Kidney (tissue), 14 donors: ENCODE data around the gene IQCK. TPM values are rescaled to one million over a fixed set of nuclear protein-coding genes. Genes with fewer than 3 reads are reported as not detected.

Source experiments
- DNase-seq, 5 donors: peaks; one replicate each; pipeline ENCODE4 v3.0.0-alpha.2; 2013 to 2020
- FAIRE-seq: peaks from 2 replicates; lab custom pipeline; 2012; peaks lifted over from hg19 to GRCh38; lab: Jason Lieb, UNC
- H3K27ac ChIP-seq, 2 donors: one replicate each; pipeline ENCODE4 v1.7.0; 2013; ENCODE audit warnings: low read depth in 2 of 2, low read length in 2 of 2, inconsistent platforms in 1 of 2
- H3K27me3 ChIP-seq: one replicate; pipeline ENCODE4 v1.7.1; 2013; ENCODE audit warnings: low read length, inconsistent platforms; ENCODE audit not compliant: control insufficient read depth, insufficient read depth
- H3K36me3 ChIP-seq, 3 donors: one replicate each; pipeline versions ENCODE4 v1.7.0 to v1.7.1; 2013; ENCODE audit warnings: low read length in 3 of 3, control low read depth in 1 of 3, inconsistent platforms in 1 of 3; ENCODE audit not compliant: insufficient read depth in 3 of 3, control insufficient read depth in 2 of 3
- H3K4me1 ChIP-seq, 3 donors: one replicate each; pipeline versions ENCODE4 v1.7.0 to v1.7.1; 2013; ENCODE audit warnings: low read length in 3 of 3, inconsistent platforms in 1 of 3, low read depth in 1 of 3; ENCODE audit not compliant: control insufficient read depth in 2 of 3, insufficient read depth in 2 of 3
- H3K4me3 ChIP-seq, 3 donors: one replicate each; pipeline versions ENCODE4 v1.7.0 to v1.8.1; 2013; ENCODE audit warnings: low read length in 3 of 3, control low read depth in 1 of 3, inconsistent platforms in 1 of 3
- H3K9ac ChIP-seq, 3 donors: one replicate each; pipeline versions ENCODE4 v1.7.0 to v1.7.1; 2013; ENCODE audit warnings: low read length in 3 of 3, control low read depth in 1 of 3, inconsistent platforms in 1 of 3
- H3K9me3 ChIP-seq, 3 donors: one replicate each; pipeline versions ENCODE4 v1.7.0 to v1.7.1; 2013; ENCODE audit warnings: low read length in 3 of 3, control low read depth in 1 of 3, inconsistent platforms in 1 of 3; ENCODE audit not compliant: control insufficient read depth in 2 of 3, insufficient read depth in 1 of 3
- intact Hi-C: fragments of 100-400 bp; cut with DNase I; formaldehyde crosslinking; loops from one replicate; pipeline ENCODE4 v1.11.1; 2022
- polyA plus RNA-seq: library from polyadenylated mRNA; stranded (reverse); fragments of 350-450 nt; fragmentation: Illumina TruSeq; extraction: RNeasy Lipid Tissue Mini Kit (QIAGEN cat#74804); gene quantifications from one replicate; pipeline ENCODE4 v1.2.3, GENCODE V29; 2014; ENCODE audit warnings: low read depth, low replicate concordance; ENCODE audit not compliant: insufficient read depth
- total RNA-seq: library from RNA; stranded (reverse); fragmentation: NEBNext Ultra II Directional; extraction: Animal tissue kit (Norgen Biotek cat#: 25700); gene quantifications from one replicate; pipeline ENCODE4 v1.2.1, GENCODE V29; 2021
- TF ChIP-seq, protein P1 (sequence below): IDR thresholded peaks from 3 replicates; pipeline ENCODE4 v1.5.1; 2012; ENCODE audit warnings: mild to moderate bottlenecking, moderate library complexity, borderline replicate concordance; ENCODE audit not compliant: insufficient read depth; ENCODE audit errors: extremely low read depth
- donor health status: control.
- donor health status: control.
- donor health status: control.
- donor health status: control.
- donor health status: control.
- donor health status: DM: yes; HTN: yes; CAD: no.
- donor health status: Normal renal cell carcinoma (clear cell type).

Gene IQCK
- total and polyA plus RNA-seq, 2 donors from 2014 or later = 35.4 to 38.1 TPM

GRCh38 chr16:19753815-19754643 is 36.0 kb downstream of the IQCK start:
- TF ChIP-seq, protein P1, sequence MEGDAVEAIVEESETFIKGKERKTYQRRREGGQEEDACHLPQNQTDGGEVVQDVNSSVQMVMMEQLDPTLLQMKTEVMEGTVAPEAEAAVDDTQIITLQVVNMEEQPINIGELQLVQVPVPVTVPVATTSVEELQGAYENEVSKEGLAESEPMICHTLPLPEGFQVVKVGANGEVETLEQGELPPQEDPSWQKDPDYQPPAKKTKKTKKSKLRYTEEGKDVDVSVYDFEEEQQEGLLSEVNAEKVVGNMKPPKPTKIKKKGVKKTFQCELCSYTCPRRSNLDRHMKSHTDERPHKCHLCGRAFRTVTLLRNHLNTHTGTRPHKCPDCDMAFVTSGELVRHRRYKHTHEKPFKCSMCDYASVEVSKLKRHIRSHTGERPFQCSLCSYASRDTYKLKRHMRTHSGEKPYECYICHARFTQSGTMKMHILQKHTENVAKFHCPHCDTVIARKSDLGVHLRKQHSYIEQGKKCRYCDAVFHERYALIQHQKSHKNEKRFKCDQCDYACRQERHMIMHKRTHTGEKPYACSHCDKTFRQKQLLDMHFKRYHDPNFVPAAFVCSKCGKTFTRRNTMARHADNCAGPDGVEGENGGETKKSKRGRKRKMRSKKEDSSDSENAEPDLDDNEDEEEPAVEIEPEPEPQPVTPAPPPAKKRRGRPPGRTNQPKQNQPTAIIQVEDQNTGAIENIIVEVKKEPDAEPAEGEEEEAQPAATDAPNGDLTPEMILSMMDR = no peak
- no peak for DNase-seq
- no peaks in the 10 kb centered on the region for H3K36me3 ChIP-seq
- no peak for FAIRE-seq
- no peak overlapping the region for H3K27ac ChIP-seq
- intact Hi-C loops = no loop called here
- no peaks in the 10 kb centered on the region for H3K27me3 ChIP-seq
- H3K4me3 ChIP-seq = no peak overlapping the region
- peaks cover 14 to 16% (median 15%) of the 10 kb centered on the region in 3 donors for H3K4me1 ChIP-seq
- no peak overlapping the region for H3K9ac ChIP-seq
- H3K9me3 ChIP-seq = no peaks in the 10 kb centered on the region

DNA sequence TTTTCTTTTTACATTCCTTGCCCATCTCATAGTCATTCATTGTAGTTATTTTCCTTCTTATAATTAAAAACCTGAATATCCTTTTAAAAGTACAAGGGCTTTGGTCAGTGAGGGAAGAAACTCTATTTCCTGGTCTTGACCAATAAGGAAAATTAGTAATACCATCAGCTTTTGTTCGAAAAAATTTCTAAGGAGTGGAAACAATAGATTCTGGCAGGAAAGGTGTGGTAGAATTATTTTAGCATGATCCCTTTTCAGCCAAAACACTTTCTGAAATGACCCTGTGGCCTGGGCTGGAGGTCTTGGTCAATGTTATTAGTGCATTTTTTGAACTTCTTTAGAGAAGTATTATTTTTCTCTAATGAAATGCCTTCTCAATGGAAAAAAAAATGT is 36.6 kb downstream of the IQCK start:
- peak overlapping the region in 1 of 2 donors; percentile 32 for H3K27ac ChIP-seq
- intact Hi-C loops = no loop called here
- FAIRE-seq = no peak

DNA sequence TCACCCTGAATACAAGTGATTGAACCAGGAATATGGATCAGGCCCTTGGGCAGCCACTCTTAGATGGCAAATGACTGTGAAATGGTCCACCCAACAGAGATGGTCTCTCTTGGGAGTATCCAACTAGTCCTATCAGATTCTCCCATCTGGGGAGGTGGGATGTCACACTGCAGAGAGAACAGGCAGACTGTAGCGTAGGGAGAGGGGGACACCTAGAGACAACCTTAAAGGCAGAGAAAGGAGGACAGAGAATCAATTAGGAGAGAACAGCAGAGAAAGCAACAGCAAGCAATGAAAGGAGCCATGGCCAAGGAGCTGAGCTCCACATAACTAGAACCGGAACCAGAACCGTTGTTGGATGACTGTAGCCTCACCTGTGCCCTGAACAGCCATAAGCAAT is 37.2 kb downstream of the IQCK start:
- no peak overlapping the region for H3K9ac ChIP-seq
- no peaks in the 10 kb centered on the region for H3K36me3 ChIP-seq
- no peaks in the 10 kb centered on the region for H3K9me3 ChIP-seq
- intact Hi-C loops = no loop called here
- no peak overlapping the region for H3K4me3 ChIP-seq
- FAIRE-seq = no peak
- H3K4me1 ChIP-seq = peaks cover 11 to 12% (median 11%) of the 10 kb centered on the region in 3 donors
- peak overlapping the region in 1 of 2 donors; percentile 32 for H3K27ac ChIP-seq
- TF ChIP-seq, protein P1 = no peak
- no peak for DNase-seq
- H3K27me3 ChIP-seq = no peaks in the 10 kb centered on the region

More for the DNA sequence above, 36.6 kb downstream of the IQCK start:
- Histone ChIP-seq H3K9me3 (no peaks in the 10 kb centered on the region), H3K4me3 (no peak overlapping the region), H3K27me3 (no peaks in the 10 kb centered on the region), H3K9ac (no peak overlapping the region), H3K4me1 (peaks cover 11 to 12% (median 11%) of the 10 kb centered on the region in 3 donors), H3K36me3 (no peaks in the 10 kb centered on the region)
- TF ChIP-seq, protein P1 = no peak
- no peak for DNase-seq
